HepG2 (cell line): ENCODE data around the gene SNX24. TPM values are rescaled to one million over a fixed set of nuclear protein-coding genes. Genes with fewer than 3 reads are reported as not detected.

Experiments used
- ATAC-seq: fragments of 200-7000 bp; cut with Tn5 transposase; 3 replicates; pipeline ENCODE4 v1.9.1; 2020; ENCODE audit warnings: mild to moderate bottlenecking, moderate library complexity
- BruUV-seq: library from RNA; stranded (reverse); fragments of 400-500 nt; replicated peaks from 2 replicates; lab custom pipeline; 2021; lab: Mats Ljungman, UMichigan
- CTCF ChIA-PET: fragments of 300-600 bp; formaldehyde crosslinking; extraction: SDS; loops from one replicate; lab custom pipeline; 2021; ENCODE audit warnings: low total read pairs, inconsistent platforms, low intra/inter-chr PET ratio; lab: Yijun Ruan, JAX
- POLR2A ChIA-PET: fragments of 350-600 bp; sonication (Branson Sonifier 250); formaldehyde crosslinking; loops from one replicate; lab custom pipeline; 2020; ENCODE audit warnings: antibody characterized with exemption, inconsistent platforms; lab: Yijun Ruan, JAX
- DNase-seq: peaks from one replicate; pipeline ENCODE4 v3.0.0-alpha.2; 2015; ENCODE audit warnings: low spot score
- FAIRE-seq: peaks from 3 replicates; lab custom pipeline; 2011; peaks lifted over from hg19 to GRCh38; lab: Jason Lieb, UNC
- H2AFZ ChIP-seq: one replicate; pipeline ENCODE4 v1.6.1; 2011; ENCODE audit warnings: low read length, inconsistent platforms
- H3K27ac ChIP-seq: fragments of 300-600 bp; 3 replicates; pipeline ENCODE4 v1.8.0; 2011; ENCODE audit warnings: mixed run types, mild to moderate bottlenecking, mixed read lengths, low read length, inconsistent platforms; ENCODE audit not compliant: insufficient read depth; ENCODE audit errors: extremely low read length
- H3K27me3 ChIP-seq, 2 experiments: fragments of 200-600 bp in 1 of 2; 2 replicates in 1 of 2; 3 replicates in 1 of 2; pipeline versions ENCODE4 v1.6.0 to v1.8.0; 2011; ENCODE audit warnings: low read length in 2 of 2, mild to moderate bottlenecking in 2 of 2, moderate library complexity in 2 of 2, inconsistent platforms in 1 of 2; ENCODE audit not compliant: insufficient read depth in 2 of 2, control insufficient read depth in 1 of 2
- H3K36me3 ChIP-seq, 2 experiments: fragments of 200-600 bp in 1 of 2; replicated peaks in 1 of 2; 2 replicates in 1 of 2; 3 replicates in 1 of 2; pipeline versions ENCODE4 v1.5.1 to v1.8.0; 2011; ENCODE audit warnings: low read length in 2 of 2, inconsistent platforms in 1 of 2; ENCODE audit not compliant: insufficient read depth in 2 of 2, control insufficient read depth in 1 of 2
- H3K4me1 ChIP-seq: 2 replicates; pipeline ENCODE4 v1.5.1; 2012; ENCODE audit warnings: low read length, inconsistent platforms; ENCODE audit not compliant: insufficient read depth
- H3K4me2 ChIP-seq: 2 replicates; pipeline ENCODE4 v1.6.0; 2011; ENCODE audit warnings: low read depth, low read length, inconsistent platforms
- H3K4me3 ChIP-seq, 3 experiments: fragments of 200-600 bp in 1 of 3; sonication (generic), shearing (Covaris generic) in 1 of 3; replicated peaks in 1 of 3; 2 replicates each; pipeline ENCODE4 v1.5.1; 2011 to 2016; ENCODE audit warnings: low read length in 3 of 3, inconsistent platforms in 2 of 3, low read depth in 2 of 3, mild to moderate bottlenecking in 2 of 3, control low read depth in 1 of 3, mixed read lengths in 1 of 3; ENCODE audit not compliant: insufficient read depth in 1 of 3
- H3K79me2 ChIP-seq: one replicate; pipeline ENCODE4 v1.6.1; 2011; ENCODE audit warnings: low read length, inconsistent platforms; ENCODE audit not compliant: insufficient read depth
- H3K9ac ChIP-seq: 2 replicates; pipeline ENCODE4 v1.6.0; 2011; ENCODE audit warnings: mild to moderate bottlenecking, low read depth, low read length, inconsistent platforms; ENCODE audit not compliant: insufficient read depth
- H3K9me3 ChIP-seq: 2 replicates; pipeline ENCODE4 v1.5.1; 2012; ENCODE audit warnings: mild to moderate bottlenecking, low read length
- H4K20me1 ChIP-seq: 2 replicates; pipeline ENCODE4 v1.6.0; 2011; ENCODE audit warnings: inconsistent platforms, mild to moderate bottlenecking, low read length, moderate library complexity; ENCODE audit not compliant: insufficient read depth
- AGO1 ChIP-seq: fragments of 200-400 bp; formaldehyde crosslinking; IDR thresholded peaks from 2 replicates; pipeline ENCODE4 v1.6.1; 2017; ENCODE audit warnings: mild to moderate bottlenecking, low read depth, low read length, moderate library complexity; ENCODE audit not compliant: poor library complexity, severe bottlenecking
- CCAR2 ChIP-seq: fragments of 200-400 bp; formaldehyde crosslinking; optimal IDR thresholded peaks from 2 replicates; pipeline ENCODE3; 2018; ENCODE audit warnings: low read depth, mild to moderate bottlenecking, low read length, moderate library complexity
- CREB3 ChIP-seq: sonication (generic); formaldehyde crosslinking; IDR thresholded peaks from 2 replicates; pipeline ENCODE4 v1.5.0; 2020; ENCODE audit warnings: missing genetic modification reagents
- ETV5 ChIP-seq: IDR thresholded peaks from 2 replicates; pipeline ENCODE4 v1.6.1; 2018; ENCODE audit warnings: missing biosample characterization, missing genetic modification reagents, inconsistent platforms, borderline replicate concordance
- KLF15 ChIP-seq: sonication (generic); formaldehyde crosslinking; IDR thresholded peaks from 2 replicates; pipeline ENCODE4 v1.8.1; 2023; ENCODE audit warnings: borderline replicate concordance, mild to moderate bottlenecking, inconsistent platforms, missing genetic modification reagents, mixed read lengths
- TARDBP ChIP-seq: sonication (generic); formaldehyde crosslinking; IDR thresholded peaks from 2 replicates; pipeline ENCODE4 v1.8.0; 2022; ENCODE audit warnings: mild to moderate bottlenecking, missing genetic modification reagents
- TERF1 ChIP-seq: sonication (generic); formaldehyde crosslinking; IDR thresholded peaks from 2 replicates; pipeline ENCODE4 v1.8.0; 2022; ENCODE audit warnings: mild to moderate bottlenecking, missing genetic modification reagents, moderate library complexity
- TFDP1 ChIP-seq: IDR thresholded peaks from 2 replicates; pipeline ENCODE4 v1.6.1; 2016; ENCODE audit warnings: missing compliant biosample characterization, missing genetic modification reagents, borderline replicate concordance
- ZBTB44 ChIP-seq: sonication (generic); formaldehyde crosslinking; IDR thresholded peaks from 2 replicates; pipeline ENCODE4 v1.4.0; 2020; ENCODE audit warnings: missing genetic modification reagents
- ZEB1 ChIP-seq: IDR thresholded peaks from 2 replicates; pipeline ENCODE4 v1.6.1; 2012; ENCODE audit warnings: mild to moderate bottlenecking, low read depth, inconsistent platforms; ENCODE audit not compliant: insufficient replicate concordance
- ZNF263 ChIP-seq: sonication (generic); formaldehyde crosslinking; IDR thresholded peaks from 2 replicates; pipeline ENCODE4 v1.4.0; 2020; ENCODE audit warnings: missing genetic modification reagents
- ZNF326 ChIP-seq: sonication (generic); formaldehyde crosslinking; IDR thresholded peaks from 2 replicates; pipeline ENCODE4 v1.4.0; 2020; ENCODE audit warnings: missing genetic modification reagents, borderline replicate concordance
- ZNF607 ChIP-seq: sonication (generic); formaldehyde crosslinking; IDR thresholded peaks from 2 replicates; pipeline ENCODE4 v1.5.1; 2020; ENCODE audit warnings: missing genetic modification reagents, mild to moderate bottlenecking, borderline replicate concordance
- ZNF839 ChIP-seq: sonication (generic); formaldehyde crosslinking; IDR thresholded peaks from 2 replicates; pipeline ENCODE4 v1.4.0; 2020; ENCODE audit warnings: missing genetic modification reagents, mild to moderate bottlenecking, borderline replicate concordance
- WGBS: methylation state at CpG from one replicate; pipeline ENCODE4 v1.1.6; 2017; ENCODE audit warnings: low lambda C conversion rate; 5-methylcytosine and 5-hydroxymethylcytosine counted together
- in situ Hi-C: cut with HindIII; loops from 2 replicates; pipeline ENCODE4 v1.10.0; 2017; ENCODE audit warnings: low pct_unique_long_range_greater_than_20kb; ENCODE audit not compliant: extremely low pct_ligation_motif_present
- intact Hi-C: fragments of 100-400 bp; cut with micrococcal nuclease; formaldehyde crosslinking; loops from one replicate; pipeline ENCODE4 v1.10.0; 2022; ENCODE audit not compliant: unreplicated experiment
- polyA plus RNA-seq, 8 experiments: library from polyadenylated mRNA; depleted of rRNA in 3 of 8; stranded (reverse) in 7 of 8; unstranded in 1 of 8; fragments of >200 nt; fragmentation: Illumina TruSeq in 4 of 8; extraction: Trizol in 4 of 8; gene quantifications; 2 replicates each; pipeline versions ENCODE4 v1.2.1 to v1.2.3, GENCODE V29; 2011 to 2016; ENCODE audit warnings: low read depth in 4 of 8, missing spikeins in 1 of 8, mixed read lengths in 1 of 8; ENCODE audit not compliant: insufficient read depth in 1 of 8
- total RNA-seq, 5 experiments: library from RNA; depleted of rRNA; stranded (reverse); fragments of >200 nt; fragmentation: Illumina TruSeq; extraction: Trizol; gene quantifications; 2 replicates each; pipeline ENCODE4 v1.2.3, GENCODE V29; 2016; ENCODE audit warnings: low read depth in 1 of 5

SNX24 gene
- total and polyA plus RNA-seq, 2 of the 13 experiments (the other 11 are each of a cell fraction or from before 2014, with no cell fraction given): 7.2 to 23.7 TPM

GRCh38 chr5:122906768-122907167 is 61.4 kb downstream of the SNX24 start:
- Histone ChIP-seq H3K27me3 (no peaks in the 10 kb centered on the region), H3K36me3 (no peaks in the 10 kb centered on the region), H3K79me2 (no peaks in the 10 kb centered on the region), H3K9me3 (no peaks in the 10 kb centered on the region), H3K9ac (no peak overlapping the region), H2AFZ (no peak overlapping the region), H4K20me1 (no peaks in the 10 kb centered on the region), H3K4me1 (no peaks in the 10 kb centered on the region), H3K4me2 (no peak overlapping the region), H3K27ac (no peak overlapping the region)
- ATAC-seq: no peak
- DNase-seq: no peak
- CTCF ChIA-PET: no interaction called here
- in situ Hi-C loops (no loop called here), intact Hi-C loops (no loop called here)
- BruUV-seq: no TSS peak
- no peak for FAIRE-seq
- WGBS: 97% methylated on average over 4 of the region's 4 CpGs
- TF ChIP-seq ZNF839 (CRISPR knock-in tag): no peak
- TF ChIP-seq AGO1: no peak
- no peak for TF ChIP-seq TARDBP
- TF ChIP-seq, all 625 proteins: peak for 0
- no peak overlapping the region for H3K4me3 ChIP-seq
- POLR2A ChIA-PET: no interaction called here

- Histone ChIP-seq H3K4me1 (no peaks in the 10 kb centered on the region), H3K79me2 (no peaks in the 10 kb centered on the region), H3K27me3 (no peaks in the 10 kb centered on the region), H3K4me2 (no peak overlapping the region), H2AFZ (no peak overlapping the region), H3K9ac (no peak overlapping the region), H3K27ac (no peak overlapping the region), H4K20me1 (no peaks in the 10 kb centered on the region), H3K4me3 (no peak overlapping the region), H3K9me3 (no peaks in the 10 kb centered on the region), H3K36me3 (no peaks in the 10 kb centered on the region)
- ChIA-PET CTCF (no interaction called here), POLR2A (no interaction called here)
- no peak for ATAC-seq
- no TSS peak for BruUV-seq
- intact Hi-C loops (no loop called here), in situ Hi-C loops (no loop called here)
- no peak for FAIRE-seq
- DNase-seq: no peak
- WGBS: 93% methylated on average over 3 of the region's 3 CpGs
- TF ChIP-seq ZEB1: no peak
- no peak for TF ChIP-seq TFDP1 (CRISPR knock-in tag)
- no peak for TF ChIP-seq ZNF263 (CRISPR knock-in tag)
- TF ChIP-seq CCAR2: no peak
- TF ChIP-seq ZBTB44 (CRISPR knock-in tag): no peak
- TF ChIP-seq ZNF326 (CRISPR knock-in tag): no peak
- no peak for TF ChIP-seq TERF1 (CRISPR knock-in tag)
- TF ChIP-seq ZNF607 (CRISPR knock-in tag): no peak
- TF ChIP-seq KLF15: no peak
- no peak for TF ChIP-seq ETV5 (CRISPR knock-in tag)
- no peak for TF ChIP-seq CREB3
Measured at GRCh38 chr5:122907276-122907675, 61.9 kb downstream of the SNX24 start.
